ENCODE results near the gene ATP1A2. TPM values are rescaled to one million over a fixed set of nuclear protein-coding genes. Genes with fewer than 3 reads are reported as not detected.

Gene ATP1A2
- total RNA-seq, 1 donor from 2014 or later, result 0.49 TPM

DNA sequence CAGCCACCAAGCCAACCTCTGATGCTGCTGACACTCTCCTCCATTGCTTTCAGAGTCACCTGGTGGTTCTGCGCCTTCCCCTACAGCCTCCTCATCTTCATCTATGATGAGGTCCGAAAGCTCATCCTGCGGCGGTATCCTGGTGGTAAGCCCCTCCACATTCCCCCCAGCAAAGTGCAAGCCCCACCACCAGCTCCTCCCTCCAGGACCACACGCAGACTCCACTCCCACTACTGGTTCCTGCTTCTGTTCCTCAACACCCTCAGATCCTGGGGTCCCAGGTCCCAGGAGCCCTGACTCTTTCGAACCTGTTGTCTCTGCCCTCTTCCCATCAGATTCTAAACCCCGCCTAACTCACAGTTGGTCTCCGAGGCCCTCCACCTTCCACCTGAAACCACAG lies 24.3 kb downstream of the ATP1A2 start:
- Mint-ChIP-seq H3K4me3 (ENCODE audit: unreplicated experiment) (no peak overlapping the region), H3K27ac (ENCODE audit: unreplicated experiment) (no peak overlapping the region), H3K27me3 (ENCODE audit: unreplicated experiment) (peaks cover 8% of the 10 kb centered on the region), H3K9me3 (ENCODE audit: unreplicated experiment) (no peaks in the 10 kb centered on the region), H3K4me1 (ENCODE audit: unreplicated experiment) (peaks cover 10% of the 10 kb centered on the region), H3K36me3 (ENCODE audit: low read depth, unreplicated experiment) (peaks cover 7% of the 10 kb centered on the region)
- no peak for DNase-seq (ENCODE audit: low spot score)
- TF ChIP-seq, protein P1, sequence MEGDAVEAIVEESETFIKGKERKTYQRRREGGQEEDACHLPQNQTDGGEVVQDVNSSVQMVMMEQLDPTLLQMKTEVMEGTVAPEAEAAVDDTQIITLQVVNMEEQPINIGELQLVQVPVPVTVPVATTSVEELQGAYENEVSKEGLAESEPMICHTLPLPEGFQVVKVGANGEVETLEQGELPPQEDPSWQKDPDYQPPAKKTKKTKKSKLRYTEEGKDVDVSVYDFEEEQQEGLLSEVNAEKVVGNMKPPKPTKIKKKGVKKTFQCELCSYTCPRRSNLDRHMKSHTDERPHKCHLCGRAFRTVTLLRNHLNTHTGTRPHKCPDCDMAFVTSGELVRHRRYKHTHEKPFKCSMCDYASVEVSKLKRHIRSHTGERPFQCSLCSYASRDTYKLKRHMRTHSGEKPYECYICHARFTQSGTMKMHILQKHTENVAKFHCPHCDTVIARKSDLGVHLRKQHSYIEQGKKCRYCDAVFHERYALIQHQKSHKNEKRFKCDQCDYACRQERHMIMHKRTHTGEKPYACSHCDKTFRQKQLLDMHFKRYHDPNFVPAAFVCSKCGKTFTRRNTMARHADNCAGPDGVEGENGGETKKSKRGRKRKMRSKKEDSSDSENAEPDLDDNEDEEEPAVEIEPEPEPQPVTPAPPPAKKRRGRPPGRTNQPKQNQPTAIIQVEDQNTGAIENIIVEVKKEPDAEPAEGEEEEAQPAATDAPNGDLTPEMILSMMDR (IDR thresholded peaks at IDR 0.05; ENCODE audit: unreplicated experiment), result no peak

DNA sequence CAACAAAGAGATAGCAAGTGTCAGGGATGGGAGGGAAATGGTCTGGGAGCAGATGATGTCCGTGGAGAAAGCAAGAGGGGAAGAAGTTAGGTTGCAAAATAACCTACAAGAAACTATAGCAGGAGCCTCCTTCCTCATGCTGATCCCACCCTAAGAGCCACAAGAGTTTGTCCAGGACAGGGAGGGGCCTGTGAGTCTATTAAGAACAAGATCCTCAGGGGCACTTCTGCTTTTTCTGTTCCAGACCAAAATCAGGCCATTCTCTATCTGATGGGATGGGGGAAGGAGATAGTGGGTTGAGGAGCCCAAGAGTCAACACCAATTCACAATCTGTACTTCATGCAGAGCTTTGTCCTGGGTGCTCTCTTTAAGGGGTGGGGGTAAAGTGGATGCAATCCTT lies 28.1 kb downstream of the ATP1A2 start:
- Mint-ChIP-seq H3K27ac (ENCODE audit: unreplicated experiment) (no peak overlapping the region), H3K27me3 (ENCODE audit: unreplicated experiment) (peaks cover 2% of the 10 kb centered on the region), H3K4me3 (ENCODE audit: unreplicated experiment) (no peak overlapping the region), H3K36me3 (ENCODE audit: low read depth, unreplicated experiment) (peaks cover 7% of the 10 kb centered on the region), H3K9me3 (ENCODE audit: unreplicated experiment) (no peaks in the 10 kb centered on the region), H3K4me1 (ENCODE audit: unreplicated experiment) (peaks cover 10% of the 10 kb centered on the region)
- DNase-seq (ENCODE audit: low spot score), result no peak
- TF ChIP-seq, protein P1 (IDR thresholded peaks at IDR 0.05; ENCODE audit: unreplicated experiment), result no peak

DNA sequence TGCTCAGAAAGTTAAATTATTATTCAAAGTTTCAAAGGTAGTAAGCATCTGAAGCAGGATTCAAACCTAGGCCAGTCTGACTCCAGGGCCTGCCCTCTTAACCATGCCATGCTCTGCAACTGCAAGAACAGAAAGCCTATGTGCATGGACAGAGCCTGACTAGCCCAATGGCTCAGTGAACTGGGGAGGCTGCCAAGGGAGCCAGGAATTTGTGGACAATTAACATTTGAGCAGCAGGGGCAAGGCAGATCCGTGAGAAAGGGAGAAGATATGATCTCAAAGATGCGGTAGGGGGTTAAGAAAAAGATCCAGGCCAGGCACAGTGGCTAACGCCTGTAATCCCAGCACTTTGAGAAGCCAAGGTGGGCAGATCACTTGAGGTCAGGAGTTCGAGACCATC lies 29.4 kb downstream of the ATP1A2 start:
- TF ChIP-seq, protein P1 (IDR thresholded peaks at IDR 0.05; ENCODE audit: unreplicated experiment), result no peak
- Mint-ChIP-seq H3K36me3 (ENCODE audit: low read depth, unreplicated experiment) (peaks cover 7% of the 10 kb centered on the region), H3K4me1 (ENCODE audit: unreplicated experiment) (peaks cover 10% of the 10 kb centered on the region), H3K27ac (ENCODE audit: unreplicated experiment) (no peak overlapping the region), H3K9me3 (ENCODE audit: unreplicated experiment) (no peaks in the 10 kb centered on the region), H3K4me3 (ENCODE audit: unreplicated experiment) (no peak overlapping the region), H3K27me3 (ENCODE audit: unreplicated experiment) (peaks cover 2% of the 10 kb centered on the region)
- DNase-seq (ENCODE audit: low spot score), result no peak

DNA sequence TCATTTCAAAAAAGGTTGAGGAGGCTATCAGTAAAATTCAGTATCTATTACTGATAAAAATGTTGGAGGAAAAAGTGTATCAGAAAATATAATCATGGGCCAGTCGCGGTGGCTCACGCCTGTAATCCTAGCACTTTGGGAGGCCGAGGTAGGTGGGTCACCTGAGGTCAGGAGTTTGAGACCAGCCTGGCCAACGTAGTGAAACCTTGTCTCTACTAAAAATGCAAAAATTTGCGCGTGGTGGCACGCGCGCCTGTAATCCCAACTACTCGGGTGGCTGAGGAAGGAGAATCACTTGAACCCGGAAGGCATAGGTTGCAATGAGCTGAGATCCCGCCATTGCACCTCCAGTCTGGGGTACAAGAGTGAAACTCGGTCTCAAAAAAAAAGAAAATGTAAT lies 30.5 kb downstream of the ATP1A2 start:
- peaks cover 10% of the 10 kb centered on the region for H3K4me1 Mint-ChIP-seq (ENCODE audit: unreplicated experiment)
- no peaks in the 10 kb centered on the region for H3K9me3 Mint-ChIP-seq (ENCODE audit: unreplicated experiment)
- no peak for DNase-seq (ENCODE audit: low spot score)
- H3K27ac Mint-ChIP-seq (ENCODE audit: unreplicated experiment), result no peak overlapping the region
- TF ChIP-seq, protein P1 (IDR thresholded peaks at IDR 0.05; ENCODE audit: unreplicated experiment), result no peak
- H3K27me3 Mint-ChIP-seq (ENCODE audit: unreplicated experiment), result peaks cover 2% of the 10 kb centered on the region
- H3K36me3 Mint-ChIP-seq (ENCODE audit: low read depth, unreplicated experiment), result peaks cover 3% of the 10 kb centered on the region
- H3K4me3 Mint-ChIP-seq (ENCODE audit: unreplicated experiment), result no peak overlapping the region

DNA sequence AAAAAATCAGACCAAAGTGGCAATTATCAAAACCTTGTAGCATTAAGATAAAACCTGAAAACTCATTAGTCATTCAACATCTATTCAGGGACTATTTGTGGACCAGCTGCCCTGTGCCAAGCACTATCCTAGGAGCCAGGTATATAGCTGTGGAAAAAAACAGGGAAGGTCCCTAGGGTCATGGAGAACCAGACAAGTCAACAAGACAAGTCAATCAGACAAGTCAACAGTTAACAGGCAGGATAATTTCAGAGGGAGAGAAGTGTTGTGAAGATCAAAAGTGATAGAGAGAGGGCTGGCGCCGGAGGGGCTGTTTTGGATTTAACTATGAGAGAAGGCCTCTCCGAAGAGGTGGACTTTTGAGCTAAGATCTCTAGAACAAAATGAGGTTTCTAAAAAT lies 32.6 kb downstream of the ATP1A2 start:
- Mint-ChIP-seq H3K27ac (ENCODE audit: unreplicated experiment) (no peak overlapping the region), H3K27me3 (ENCODE audit: unreplicated experiment) (peaks cover 5% of the 10 kb centered on the region), H3K36me3 (ENCODE audit: low read depth, unreplicated experiment) (no peaks in the 10 kb centered on the region), H3K9me3 (ENCODE audit: unreplicated experiment) (no peaks in the 10 kb centered on the region), H3K4me1 (ENCODE audit: unreplicated experiment) (no peaks in the 10 kb centered on the region), H3K4me3 (ENCODE audit: unreplicated experiment) (no peak overlapping the region)
- no peak for DNase-seq (ENCODE audit: low spot score)
- TF ChIP-seq, protein P1 (IDR thresholded peaks at IDR 0.05; ENCODE audit: unreplicated experiment), result no peak

Data from endothelial cell (in vitro differentiated cells).